GM18870 (cell line): Measurements from ENCODE around the gene NPAS4.
"Not testable (repeated sequence)": the region's sequence is repeated elsewhere in the genome, so short reads cannot be mapped to it uniquely, and the experiment has no call there.

Experiments used
- ATAC-seq: cut with Tn5 transposase; IDR thresholded peaks from one replicate; pipeline ENCODE4 v1.9.1; 2021; ENCODE audit warnings: moderate library complexity; ENCODE audit not compliant: unreplicated experiment

Gene NPAS4

GRCh38 chr11:66420671-66421476, at the start of gene NPAS4:
Gene NPAS4 (plus strand): TSS chr11:66421035. CDS start chr11:66421180, 145 bp downstream.
- ATAC-seq: no peak

- no peak for ATAC-seq
Observed at GRCh38 chr11:66371627-66372415, 49.0 kb upstream of the NPAS4 start, which contains the start of gene SLC29A2. Gene SLC29A2 (minus strand): TSS chr11:66371760. CDS start chr11:66371591, 169 bp downstream.

GRCh38 chr11:66373265-66373664, 47.6 kb upstream of the NPAS4 start:
- ATAC-seq: no peak

- ATAC-seq: not testable (repeated sequence)
Observed at GRCh38 chr11:66373690-66374287, 47.0 kb upstream of the NPAS4 start.

GRCh38 chr11:66380264-66380663, 40.6 kb upstream of the NPAS4 start:
- ATAC-seq: not testable (repeated sequence)

GRCh38 chr11:66384316-66384715, 36.5 kb upstream of the NPAS4 start:
- not testable (repeated sequence) for ATAC-seq

GRCh38 chr11:66386171-66387069, 34.4 kb upstream of the NPAS4 start:
- no peak for ATAC-seq

- ATAC-seq: no peak
Observed at GRCh38 chr11:66388780-66389386, 32.0 kb upstream of the NPAS4 start.

- ATAC-seq: no peak
Observed at GRCh38 chr11:66391322-66391721, 29.5 kb upstream of the NPAS4 start.

- no peak for ATAC-seq
Observed at GRCh38 chr11:66393954-66394353, 26.9 kb upstream of the NPAS4 start.

- ATAC-seq: no peak
Observed at GRCh38 chr11:66407651-66408050, 13.2 kb upstream of the NPAS4 start.

- no peak for ATAC-seq
Observed at GRCh38 chr11:66408488-66409214, 12.2 kb upstream of the NPAS4 start.

- no peak for ATAC-seq
Observed at GRCh38 chr11:66409226-66409625, 11.6 kb upstream of the NPAS4 start.

- ATAC-seq: no peak
Observed at GRCh38 chr11:66410191-66410590, 10.6 kb upstream of the NPAS4 start.

- ATAC-seq: no peak
Observed at GRCh38 chr11:66411323-66411722, 9.5 kb upstream of the NPAS4 start.

- no peak for ATAC-seq
Observed at GRCh38 chr11:66412110-66412509, 8.7 kb upstream of the NPAS4 start.

- ATAC-seq: no peak
Observed at GRCh38 chr11:66413167-66413566, 7.7 kb upstream of the NPAS4 start.

GRCh38 chr11:66414120-66414934, 6.5 kb upstream of the NPAS4 start:
- no peak for ATAC-seq

- no peak for ATAC-seq
Observed at GRCh38 chr11:66415423-66415822, 5.4 kb upstream of the NPAS4 start.
